Activated T-cell treated with anti-CD3 and anti-CD28 coated beads, Interleukin-2, amount 50 U/mL, for 1 hour (primary cell): Measurements from ENCODE around the gene GASK1A.
A peak's percentile ranks its signal among the peaks of the same experiment; 100 is the strongest.

Source experiments
- DNase-seq: peaks from one replicate; pipeline ENCODE4 v3.0.0-alpha.2; 2020

GASK1A gene

GRCh38 chr3:43014956-43015355 is 35.8 kb downstream of the GASK1A start:
- no peak for DNase-seq

GRCh38 chr3:43015572-43015971 is 36.5 kb downstream of the GASK1A start:
- no peak for DNase-seq

GRCh38 chr3:43015991-43016865 is 37.1 kb downstream of the GASK1A start:
- DNase-seq: no peak

- no peak for DNase-seq
Measured at GRCh38 chr3:43017004-43017403, 37.9 kb downstream of the GASK1A start.

- no peak for DNase-seq
Measured at GRCh38 chr3:43017593-43018195, 38.6 kb downstream of the GASK1A start.

GRCh38 chr3:43018246-43018645 is 39.1 kb downstream of the GASK1A start:
- no peak for DNase-seq

GRCh38 chr3:43019006-43019809 is 40.1 kb downstream of the GASK1A start:
- no peak for DNase-seq

GRCh38 chr3:43019826-43020225 is 40.7 kb downstream of the GASK1A start:
- no peak for DNase-seq

GRCh38 chr3:43021186-43021585 is 42.1 kb downstream of the GASK1A start:
- no peak for DNase-seq

- no peak for DNase-seq
Measured at GRCh38 chr3:43022121-43022520, 43.0 kb downstream of the GASK1A start.

GRCh38 chr3:43023066-43023465 is 44.0 kb downstream of the GASK1A start:
- no peak for DNase-seq

- DNase-seq: no peak
Measured at GRCh38 chr3:43023746-43024145, 44.6 kb downstream of the GASK1A start.

GRCh38 chr3:43024181-43024885 is 45.2 kb downstream of the GASK1A start:
- peak; percentile 45 for DNase-seq

GRCh38 chr3:43025423-43025822 is 46.3 kb downstream of the GASK1A start:
- DNase-seq: no peak

- no peak for DNase-seq
Measured at GRCh38 chr3:43028001-43028400, 48.9 kb downstream of the GASK1A start.

- no peak for DNase-seq
Measured at GRCh38 chr3:43028678-43029490, 49.8 kb downstream of the GASK1A start.

GRCh38 chr3:43030162-43030935 is 51.2 kb downstream of the GASK1A start:
- no peak for DNase-seq

GRCh38 chr3:43031485-43031884 is 52.4 kb downstream of the GASK1A start:
- no peak for DNase-seq

GRCh38 chr3:43031889-43032545 is 52.9 kb downstream of the GASK1A start:
- no peak for DNase-seq
